ENCODE results near the gene EIF2B2. TPM values are rescaled to one million over a fixed set of nuclear protein-coding genes. Genes with fewer than 3 reads are reported as not detected.

The EIF2B2 gene
- total RNA-seq, 2 donors from 2014 or later, result 35.0 to 41.6 TPM

DNA sequence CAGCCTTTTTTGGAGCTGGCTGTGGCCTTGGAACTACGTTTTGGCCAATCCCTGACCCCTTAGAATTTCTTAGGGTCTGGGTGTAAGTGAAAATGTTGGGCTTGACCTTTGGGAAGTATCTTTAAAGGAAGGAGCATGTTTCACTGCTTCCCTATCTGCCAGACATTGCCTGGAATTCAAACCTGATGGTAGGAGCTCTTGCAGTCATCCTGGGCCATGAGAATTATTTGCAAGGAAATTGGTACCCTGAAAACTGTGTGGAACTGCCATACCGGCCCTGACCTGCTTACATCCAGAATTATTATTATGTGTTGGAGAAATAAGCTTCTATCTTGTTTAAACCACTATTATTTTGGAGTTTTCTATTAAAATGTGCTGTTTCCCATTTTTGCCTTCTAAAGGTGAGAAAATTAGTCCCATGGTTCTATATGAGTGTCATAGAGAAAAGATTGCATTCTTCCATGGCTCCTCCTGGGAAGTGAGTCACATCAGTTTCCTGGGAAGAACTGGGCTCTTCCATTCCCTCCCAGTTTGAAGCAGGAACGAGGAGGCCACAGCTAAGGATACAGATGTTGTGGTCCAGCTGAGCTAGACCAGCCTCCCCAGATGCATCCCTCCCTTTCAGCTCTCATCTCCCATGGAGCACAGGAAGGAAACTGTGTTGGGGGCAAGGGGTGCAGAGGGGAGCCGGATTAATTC, 37.8 kb upstream of the EIF2B2 start:
- peaks cover 3% of the 10 kb centered on the region for H3K27me3 Mint-ChIP-seq (ENCODE audit: insufficient read depth)
- no peak overlapping the region for H3K4me3 Mint-ChIP-seq
- TF ChIP-seq, protein P1, sequence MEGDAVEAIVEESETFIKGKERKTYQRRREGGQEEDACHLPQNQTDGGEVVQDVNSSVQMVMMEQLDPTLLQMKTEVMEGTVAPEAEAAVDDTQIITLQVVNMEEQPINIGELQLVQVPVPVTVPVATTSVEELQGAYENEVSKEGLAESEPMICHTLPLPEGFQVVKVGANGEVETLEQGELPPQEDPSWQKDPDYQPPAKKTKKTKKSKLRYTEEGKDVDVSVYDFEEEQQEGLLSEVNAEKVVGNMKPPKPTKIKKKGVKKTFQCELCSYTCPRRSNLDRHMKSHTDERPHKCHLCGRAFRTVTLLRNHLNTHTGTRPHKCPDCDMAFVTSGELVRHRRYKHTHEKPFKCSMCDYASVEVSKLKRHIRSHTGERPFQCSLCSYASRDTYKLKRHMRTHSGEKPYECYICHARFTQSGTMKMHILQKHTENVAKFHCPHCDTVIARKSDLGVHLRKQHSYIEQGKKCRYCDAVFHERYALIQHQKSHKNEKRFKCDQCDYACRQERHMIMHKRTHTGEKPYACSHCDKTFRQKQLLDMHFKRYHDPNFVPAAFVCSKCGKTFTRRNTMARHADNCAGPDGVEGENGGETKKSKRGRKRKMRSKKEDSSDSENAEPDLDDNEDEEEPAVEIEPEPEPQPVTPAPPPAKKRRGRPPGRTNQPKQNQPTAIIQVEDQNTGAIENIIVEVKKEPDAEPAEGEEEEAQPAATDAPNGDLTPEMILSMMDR (conservative IDR thresholded peaks at IDR 0.05), result no peak
- Histone ChIP-seq H3K4me3 (ENCODE audit: low read length) (no peak overlapping the region), H3K27me3 (ENCODE audit: control insufficient read depth, insufficient read depth, low read length, poor library complexity, severe bottlenecking) (no peaks in the 10 kb centered on the region), H3K4me1 (ENCODE audit: control insufficient read depth, insufficient read depth, low read length) (no peaks in the 10 kb centered on the region), H3K9ac (ENCODE audit: extremely low read depth, low read length, poor library complexity, severe bottlenecking) (no peak overlapping the region), H3K9me3 (ENCODE audit: control insufficient read depth, low read length) (no peaks in the 10 kb centered on the region), H3K36me3 (ENCODE audit: control insufficient read depth, insufficient read depth, low read length) (no peaks in the 10 kb centered on the region), H3K27ac (ENCODE audit: low read depth, low read length) (no peak overlapping the region)
- DNase-seq, result no peak
- no peak overlapping the region for H3K27ac Mint-ChIP-seq
- H3K4me1 Mint-ChIP-seq, result no peaks in the 10 kb centered on the region
- no peaks in the 10 kb centered on the region for H3K9me3 Mint-ChIP-seq
- WGBS, 2 experiments (ENCODE audit: insufficient coverage in 1 of 2, insufficient read length in 1 of 2), result 90 to 93% methylated on average over 3 to 4 of the region's 4 CpGs
- H3K36me3 Mint-ChIP-seq (ENCODE audit: low read depth), result no peaks in the 10 kb centered on the region

DNA sequence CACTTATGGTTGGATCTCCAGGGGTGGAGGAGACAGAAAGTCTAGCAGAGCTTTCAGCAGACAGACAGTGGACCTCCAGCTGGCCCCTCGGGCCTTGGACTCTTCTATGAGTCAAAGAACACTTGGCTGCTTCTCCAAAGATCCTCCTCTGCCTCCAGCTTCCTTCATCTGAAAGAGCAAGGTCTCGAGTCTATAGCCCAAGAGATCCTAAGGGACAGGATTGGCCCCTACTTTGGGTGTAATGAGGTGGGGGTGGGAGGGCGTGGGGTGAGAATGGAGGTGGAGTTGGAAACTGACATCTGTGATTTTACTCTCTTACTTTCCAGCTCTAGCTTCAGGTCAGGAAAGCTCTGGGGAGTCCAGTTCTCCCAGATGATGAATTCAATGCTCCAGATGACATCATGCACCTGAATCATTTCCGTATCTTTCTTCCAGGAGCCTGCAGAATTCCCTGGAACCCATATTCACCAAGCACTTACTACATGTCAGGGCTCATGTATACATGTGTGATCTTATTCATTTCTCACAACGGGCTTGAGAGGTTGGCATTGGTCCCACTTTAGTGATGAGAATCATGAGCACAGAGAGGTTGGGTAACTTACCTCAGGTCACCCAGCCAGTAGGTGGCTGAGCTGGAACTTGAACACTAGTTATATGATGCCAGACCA, 37.1 kb upstream of the EIF2B2 start:
- Mint-ChIP-seq H3K36me3 (ENCODE audit: low read depth) (no peaks in the 10 kb centered on the region), H3K27ac (no peak overlapping the region), H3K4me3 (no peak overlapping the region), H3K9me3 (no peaks in the 10 kb centered on the region), H3K4me1 (no peaks in the 10 kb centered on the region), H3K27me3 (ENCODE audit: insufficient read depth) (peaks cover 3% of the 10 kb centered on the region)
- Histone ChIP-seq H3K27me3 (ENCODE audit: control insufficient read depth, insufficient read depth, low read length, poor library complexity, severe bottlenecking) (no peaks in the 10 kb centered on the region), H3K36me3 (ENCODE audit: control insufficient read depth, insufficient read depth, low read length) (no peaks in the 10 kb centered on the region), H3K27ac (ENCODE audit: low read depth, low read length) (no peak overlapping the region), H3K9me3 (ENCODE audit: control insufficient read depth, low read length) (no peaks in the 10 kb centered on the region), H3K4me1 (ENCODE audit: control insufficient read depth, insufficient read depth, low read length) (no peaks in the 10 kb centered on the region), H3K4me3 (ENCODE audit: low read length) (no peak overlapping the region), H3K9ac (ENCODE audit: extremely low read depth, low read length, poor library complexity, severe bottlenecking) (no peak overlapping the region)
- no peak for DNase-seq
- WGBS, 2 experiments (ENCODE audit: insufficient coverage in 1 of 2, insufficient read length in 1 of 2), result 88 to 93% methylated on average over 2 to 5 of the region's 5 CpGs
- TF ChIP-seq, protein P1 (conservative IDR thresholded peaks at IDR 0.05), result no peak

DNA sequence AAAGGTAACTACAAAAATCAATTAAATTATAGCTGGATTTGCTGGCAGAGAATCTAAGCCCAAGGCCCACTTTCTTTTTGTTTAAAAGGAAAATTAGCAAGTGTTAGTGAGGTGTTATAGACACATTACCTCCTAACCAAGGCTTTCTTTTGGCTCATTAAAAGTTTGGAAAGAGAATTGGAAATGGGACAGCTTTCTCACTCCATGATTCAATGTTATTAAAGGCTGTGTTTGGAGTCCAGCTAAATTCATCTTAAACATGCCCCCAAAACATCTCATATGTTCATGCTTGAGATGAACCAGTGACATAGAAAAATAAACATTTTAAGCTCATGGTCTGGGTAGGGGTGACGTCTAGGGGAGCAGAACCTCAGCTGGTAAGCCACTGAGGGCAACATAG, 33.9 kb upstream of the EIF2B2 start:
- no peak for DNase-seq
- H3K27me3 ChIP-seq (ENCODE audit: control insufficient read depth, insufficient read depth, low read length, poor library complexity, severe bottlenecking), result no peaks in the 10 kb centered on the region
- 77 to 92% methylated on average over 1 of the region's 1 CpG for WGBS, 2 experiments (ENCODE audit: insufficient coverage in 1 of 2, insufficient read length in 1 of 2)
- TF ChIP-seq, protein P1 (conservative IDR thresholded peaks at IDR 0.05), result no peak
- no peaks in the 10 kb centered on the region for H3K9me3 ChIP-seq (ENCODE audit: control insufficient read depth, low read length)
- H3K4me3 ChIP-seq (ENCODE audit: low read length), result no peak overlapping the region
- no peak overlapping the region for H3K9ac ChIP-seq (ENCODE audit: extremely low read depth, low read length, poor library complexity, severe bottlenecking)
- Mint-ChIP-seq H3K4me3 (no peak overlapping the region), H3K9me3 (no peaks in the 10 kb centered on the region), H3K27ac (no peak overlapping the region), H3K36me3 (ENCODE audit: low read depth) (no peaks in the 10 kb centered on the region), H3K27me3 (ENCODE audit: insufficient read depth) (no peaks in the 10 kb centered on the region), H3K4me1 (no peaks in the 10 kb centered on the region)
- H3K4me1 ChIP-seq (ENCODE audit: control insufficient read depth, insufficient read depth, low read length), result peaks cover 1% of the 10 kb centered on the region
- no peaks in the 10 kb centered on the region for H3K36me3 ChIP-seq (ENCODE audit: control insufficient read depth, insufficient read depth, low read length)
- no peak overlapping the region for H3K27ac ChIP-seq (ENCODE audit: low read depth, low read length)
